Measurements from ENCODE around the gene CCL27.

DNA sequence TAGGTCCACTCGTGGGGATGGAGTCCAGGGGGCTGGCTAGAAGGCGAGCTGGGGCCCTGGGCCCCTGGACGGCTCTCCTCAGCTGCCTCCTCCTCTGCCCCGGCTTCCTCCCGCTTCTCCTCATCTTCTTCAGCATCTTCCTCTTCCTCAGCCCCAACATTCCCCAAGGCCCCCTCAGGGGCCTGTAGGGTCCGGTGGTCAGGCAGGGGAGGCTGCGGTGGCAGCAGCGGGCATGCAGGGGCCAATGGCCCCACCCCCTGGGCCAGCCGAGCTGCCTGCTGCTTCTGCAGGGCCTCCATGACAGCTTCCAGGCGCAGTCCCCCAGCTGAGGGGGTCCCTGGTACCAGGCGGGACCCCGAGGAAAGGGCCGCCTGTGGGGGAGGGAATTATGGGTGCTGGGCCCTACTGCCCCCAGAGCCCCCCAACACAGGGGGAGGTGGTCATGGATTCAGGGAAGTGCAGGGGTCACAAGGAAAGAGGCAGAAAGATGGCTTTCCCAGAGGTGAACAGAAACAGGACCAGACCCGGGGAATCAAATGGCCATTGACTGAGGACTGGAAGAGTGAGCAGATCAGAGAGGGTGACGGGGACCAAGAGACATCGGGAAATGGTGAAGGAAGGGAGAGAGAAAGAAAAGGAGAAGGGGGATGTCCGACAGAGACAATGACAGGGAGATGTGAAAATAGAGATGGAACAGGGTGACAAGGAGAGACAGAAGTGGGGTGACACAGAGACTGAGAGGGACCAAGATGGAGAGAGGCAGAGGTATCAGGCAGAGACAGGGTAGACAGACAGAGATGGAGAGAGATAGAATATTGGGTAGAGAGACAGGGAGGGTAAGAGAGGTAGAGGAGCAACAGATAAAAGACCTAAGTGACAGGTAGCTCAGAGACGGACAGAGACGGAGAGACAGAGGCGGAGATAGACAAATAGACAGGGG lies 34.5 kb downstream of the CCL27 start:
- TF ChIP-seq POLR2A (IDR thresholded peaks at IDR 0.05; ENCODE audit: low read length) (no peak), GATA1 (IDR thresholded peaks at IDR 0.05; ENCODE audit: low read depth, low read length) (no peak)
